IPS-18c (cell line): ENCODE measurements around the gene PEAR1.

Source experiments
- H3K4me3 ChIP-seq: 2 replicates; pipeline ENCODE4 v1.7.0; 2013; ENCODE audit warnings: low read depth, mild to moderate bottlenecking, low read length, moderate library complexity; ENCODE audit not compliant: insufficient read depth
- H3K9me3 ChIP-seq: one replicate; pipeline ENCODE4 v1.6.1; 2013; ENCODE audit warnings: mild to moderate bottlenecking, low read length, moderate library complexity; ENCODE audit not compliant: control insufficient read depth, insufficient read depth

PEAR1 gene

DNA sequence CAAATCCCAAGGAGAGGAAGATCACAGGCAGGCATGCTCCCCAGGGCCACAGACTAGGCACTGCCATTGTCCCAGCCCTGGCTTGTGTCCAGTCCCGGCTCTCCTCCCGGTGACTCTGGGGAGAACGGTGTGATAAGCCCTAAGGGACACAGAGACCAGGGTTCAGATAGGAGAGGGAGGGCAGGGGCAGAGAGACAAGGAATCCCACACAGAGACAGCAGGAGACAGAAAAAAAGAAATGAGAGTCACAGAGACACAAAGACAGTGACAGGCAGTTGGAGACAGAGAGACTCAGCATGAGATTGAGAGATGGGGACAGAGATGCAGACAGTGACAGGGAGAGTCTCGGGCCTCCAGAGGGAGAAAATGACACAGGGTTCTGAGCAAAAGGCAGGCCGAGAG is 35.0 kb upstream of the PEAR1 start:
- Histone ChIP-seq H3K4me3 (peak overlapping the region; percentile 55; the same call in 1 of the 2 replicates), H3K9me3 (no peaks in the 10 kb centered on the region)

DNA sequence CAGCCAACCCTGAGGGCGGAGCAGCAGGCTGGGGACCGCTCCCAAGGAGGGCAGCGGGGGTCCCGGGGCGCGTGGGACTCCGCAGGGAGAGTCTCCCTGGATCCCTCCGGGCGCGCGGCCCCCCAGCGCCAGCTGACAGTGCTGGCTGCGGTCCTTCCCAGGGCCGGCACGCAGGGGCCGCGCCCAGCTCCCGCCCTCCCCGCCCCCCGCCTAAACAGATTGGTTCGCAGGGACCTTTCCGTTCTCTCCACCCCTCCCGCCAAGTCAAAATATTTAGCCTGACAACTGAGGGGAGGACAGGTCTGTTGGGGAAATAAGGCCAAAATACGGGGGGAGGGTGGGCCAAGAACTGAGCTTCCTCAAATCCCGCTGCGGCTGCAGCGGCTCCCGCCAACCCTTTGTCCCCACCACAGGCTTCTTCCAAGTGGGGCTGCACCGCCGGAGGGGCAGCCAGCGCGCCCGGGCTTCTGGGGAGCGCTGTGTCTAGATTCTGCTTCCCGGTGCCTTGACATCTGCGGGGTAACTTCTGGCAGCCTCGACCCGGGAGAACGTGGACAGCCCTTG is 34.5 kb upstream of the PEAR1 start, which contains the start of gene INSRR:
Gene INSRR (minus strand): TSS at position 159 of the 564 bp plus-strand sequence. CDS start 496 bp downstream, outside the sequence.
- H3K4me3 ChIP-seq, result peak within 1 kb of the TSS; percentile 55
- H3K9me3 ChIP-seq, result no peaks in the 10 kb centered on the region

DNA sequence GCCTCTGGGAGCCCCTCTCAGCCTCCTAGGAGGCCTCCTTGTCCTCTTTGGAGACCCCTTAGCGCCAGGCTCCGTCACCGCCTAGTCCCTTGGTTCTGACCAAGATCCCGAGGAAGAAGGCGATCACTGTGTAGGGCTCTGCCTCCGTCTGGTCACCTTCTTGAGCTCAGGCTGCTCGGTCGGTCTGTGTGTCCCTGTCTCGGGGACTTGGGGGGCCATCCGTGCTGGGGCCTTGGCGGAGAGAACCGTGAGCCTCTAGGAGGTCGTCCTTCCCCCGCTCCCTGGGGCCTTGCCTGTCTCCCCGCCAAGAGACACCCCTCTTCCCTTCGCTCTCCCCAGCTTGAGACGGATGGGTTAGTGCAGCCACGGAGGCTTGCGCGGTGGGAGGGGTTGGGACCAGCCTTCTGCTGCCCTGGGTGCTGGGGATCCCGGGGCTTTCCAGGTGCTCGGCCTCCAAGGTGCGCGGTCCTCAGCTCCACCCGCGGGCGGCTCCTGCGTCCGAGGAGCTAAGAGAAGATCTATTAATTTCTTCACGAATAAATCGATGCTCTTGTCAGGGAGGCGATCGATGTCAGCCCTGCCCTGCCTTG is 33.9 kb upstream of the PEAR1 start:
- Histone ChIP-seq H3K4me3 (peak overlapping the region; percentile 55), H3K9me3 (no peaks in the 10 kb centered on the region)

DNA sequence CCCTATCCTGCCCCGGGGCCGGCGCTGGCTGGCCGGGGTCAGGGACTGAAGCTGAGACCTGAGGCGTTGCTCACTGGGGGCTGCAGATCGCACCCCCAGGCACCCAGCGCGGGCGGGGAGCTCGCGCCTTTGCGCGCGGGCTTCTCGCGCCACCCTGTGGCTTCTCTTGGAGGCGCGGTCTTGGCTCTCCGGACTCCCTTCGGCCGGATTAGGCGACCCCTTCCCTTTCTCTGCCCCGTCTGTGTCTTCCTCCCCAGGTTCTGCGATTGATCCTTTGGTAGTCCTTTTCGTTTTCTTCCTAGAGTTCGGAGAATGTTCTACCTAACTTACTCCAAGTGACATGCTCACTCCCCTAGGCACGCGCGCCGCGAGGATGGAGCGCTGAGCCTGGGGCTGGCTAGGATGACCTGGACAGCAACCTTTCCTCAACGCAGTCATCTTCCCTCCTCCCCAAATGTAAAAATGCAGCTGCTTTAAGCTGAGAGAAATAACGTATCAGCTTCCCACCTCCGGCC is 33.3 kb upstream of the PEAR1 start:
- peak overlapping the region; percentile 55 for H3K4me3 ChIP-seq
- H3K9me3 ChIP-seq, result no peaks in the 10 kb centered on the region

DNA sequence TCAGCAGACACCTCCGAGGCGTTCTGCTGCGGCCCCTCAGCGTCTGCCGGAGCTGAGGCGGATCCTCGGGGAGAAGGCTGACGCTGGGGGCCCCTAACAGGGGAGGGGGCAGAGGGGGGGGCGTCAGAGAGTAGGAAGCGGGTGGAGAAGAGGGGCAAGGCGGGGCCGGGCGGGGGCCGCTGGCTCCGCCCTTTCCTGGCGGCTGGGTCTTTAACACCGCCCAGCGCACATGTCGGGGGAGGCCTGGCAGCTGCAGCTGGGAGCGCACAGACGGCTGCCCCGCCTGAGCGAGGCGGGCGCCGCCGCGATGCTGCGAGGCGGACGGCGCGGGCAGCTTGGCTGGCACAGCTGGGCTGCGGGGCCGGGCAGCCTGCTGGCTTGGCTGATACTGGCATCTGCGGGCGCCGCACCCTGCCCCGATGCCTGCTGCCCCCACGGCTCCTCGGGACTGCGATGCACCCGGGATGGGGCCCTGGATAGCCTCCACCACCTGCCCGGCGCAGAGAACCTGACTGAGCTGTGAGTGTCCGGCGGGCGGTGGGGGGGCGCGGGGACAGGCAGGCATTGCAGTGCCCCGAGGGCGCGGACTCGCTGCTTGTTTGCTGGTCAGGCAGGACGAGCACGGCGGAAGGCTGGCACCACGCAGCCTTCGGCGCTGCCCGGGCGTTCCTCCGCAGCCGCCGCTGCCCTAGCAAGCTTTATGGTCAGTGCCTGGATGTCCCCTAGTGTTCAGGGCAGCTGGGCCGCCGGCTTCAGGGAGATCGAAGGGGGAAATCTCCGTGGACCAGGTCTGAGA is 32.7 kb upstream of the PEAR1 start, which contains the start of gene NTRK1:
Gene NTRK1 (plus strand): TSS at position 238 of the 796 bp plus-strand sequence. CDS start 70 bp downstream, at position 308.
- H3K4me3 ChIP-seq, result peak within 1 kb of the TSS; percentile 55
- H3K9me3 ChIP-seq, result no peaks in the 10 kb centered on the region

DNA sequence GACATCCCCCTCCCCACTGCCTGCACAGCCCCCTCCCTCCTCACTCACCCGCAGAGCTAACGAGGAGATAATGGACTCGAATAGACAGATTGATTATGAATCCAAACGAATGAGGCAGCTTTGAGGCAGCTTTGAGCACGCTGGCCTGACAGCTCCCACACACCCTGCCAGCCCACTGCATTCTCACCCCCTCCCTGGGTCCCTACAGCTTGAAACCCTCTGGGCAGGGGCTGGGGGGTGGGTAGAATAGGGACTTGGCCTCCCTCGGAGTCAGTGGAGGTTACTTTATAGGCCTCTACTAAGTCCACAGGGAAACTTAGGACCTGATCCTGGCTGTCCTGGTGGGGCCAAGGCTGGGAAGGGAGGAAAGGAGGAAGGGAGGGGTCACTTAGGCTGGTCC is 30.9 kb upstream of the PEAR1 start:
- H3K4me3 ChIP-seq, result no peak overlapping the region

DNA sequence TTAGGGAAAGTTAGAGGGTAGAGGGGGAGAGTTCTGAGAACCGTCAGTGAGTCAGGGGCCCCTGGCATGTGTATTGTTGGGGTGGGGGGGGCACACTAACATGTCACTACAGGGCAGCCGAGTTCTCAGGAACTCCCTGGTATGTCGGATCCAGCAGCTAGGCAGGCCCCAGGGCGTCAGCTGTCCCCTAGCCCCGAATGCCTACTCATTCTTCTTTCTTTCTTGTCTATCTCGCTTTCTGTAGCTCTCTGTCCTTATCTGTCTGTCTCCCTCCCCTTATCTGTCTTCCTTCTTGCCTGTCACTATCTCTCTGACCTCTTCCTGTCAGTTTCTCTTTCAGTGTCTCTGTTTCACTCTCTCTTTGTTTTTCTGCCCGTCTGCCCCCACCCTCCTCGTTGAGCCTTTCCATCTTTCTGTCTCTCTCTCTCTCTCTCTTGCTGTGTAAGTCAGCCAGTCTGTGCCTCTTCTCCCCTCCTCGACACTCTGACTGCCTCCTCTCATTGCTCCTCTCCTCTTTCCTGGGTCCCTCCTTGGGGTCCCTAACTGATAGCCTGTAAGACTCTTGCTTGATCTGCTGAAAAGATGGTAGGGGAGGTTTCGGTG is 30.4 kb upstream of the PEAR1 start:
- no peaks in the 10 kb centered on the region for H3K9me3 ChIP-seq
- no peak overlapping the region for H3K4me3 ChIP-seq

More for the DNA sequence above, 30.9 kb upstream of the PEAR1 start:
- no peaks in the 10 kb centered on the region for H3K9me3 ChIP-seq

DNA sequence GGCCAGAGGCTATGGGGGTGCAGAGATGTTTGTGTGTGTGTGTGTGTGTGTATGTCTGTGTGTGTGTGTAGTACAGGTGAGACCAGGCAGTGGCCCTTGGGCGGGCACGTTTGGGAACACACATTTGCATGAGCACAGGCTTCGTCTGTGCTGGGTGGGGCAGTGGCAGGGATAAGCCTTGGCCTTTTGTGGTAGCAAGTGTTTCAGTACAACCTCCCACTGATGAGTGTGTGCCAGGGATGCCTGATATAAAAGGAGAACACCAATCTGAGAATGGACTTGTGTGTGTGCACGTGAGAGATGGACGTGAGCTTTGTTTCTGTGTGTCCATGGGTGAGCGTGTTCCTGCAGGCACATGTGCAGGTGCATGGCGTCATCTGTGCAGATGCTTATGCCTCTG is 29.9 kb upstream of the PEAR1 start:
- H3K4me3 ChIP-seq, result no peak overlapping the region; the same call in 1 of the 2 replicates
- H3K9me3 ChIP-seq, result no peaks in the 10 kb centered on the region

DNA sequence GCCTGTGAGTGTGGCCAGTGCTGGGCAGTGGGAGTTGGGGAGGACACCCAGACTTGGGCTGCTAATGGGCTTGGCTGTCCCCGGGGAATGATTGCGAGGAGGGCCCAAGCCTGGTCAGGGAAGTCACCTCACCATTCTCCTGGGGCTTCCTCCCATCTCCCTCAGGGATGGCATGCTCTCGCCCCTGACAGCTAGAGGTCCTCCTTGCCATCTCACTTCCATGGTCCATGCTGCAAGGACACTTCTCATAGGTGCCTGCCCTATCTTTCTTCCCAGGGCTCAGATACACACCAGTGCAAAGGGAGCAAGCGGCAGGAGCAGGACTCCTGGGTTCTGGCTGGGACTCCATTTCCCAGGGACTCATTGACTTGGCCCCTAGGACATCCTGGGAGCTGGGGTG is 28.7 kb upstream of the PEAR1 start:
- Histone ChIP-seq H3K4me3 (no peak overlapping the region), H3K9me3 (no peaks in the 10 kb centered on the region)

DNA sequence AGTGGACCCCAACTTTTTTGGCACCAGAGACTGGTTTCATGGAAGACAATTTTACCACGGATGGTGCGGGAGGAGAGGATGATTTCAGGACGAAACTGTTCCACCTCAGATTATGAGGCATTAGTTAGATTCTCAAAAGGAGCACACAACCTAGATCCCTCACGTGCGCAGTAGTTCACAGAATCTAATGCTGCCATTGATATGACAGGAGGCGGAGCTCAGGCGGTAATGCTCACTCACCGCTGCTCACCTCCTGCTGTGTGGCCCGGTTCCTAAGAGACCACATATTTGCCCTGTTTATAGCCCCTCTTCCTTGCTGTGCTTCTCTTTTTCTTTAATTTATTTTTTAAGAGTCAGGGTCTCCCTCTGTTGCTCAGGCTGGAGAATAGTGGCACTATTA is 28.3 kb upstream of the PEAR1 start:
- no peaks in the 10 kb centered on the region for H3K9me3 ChIP-seq
- no peak overlapping the region for H3K4me3 ChIP-seq

DNA sequence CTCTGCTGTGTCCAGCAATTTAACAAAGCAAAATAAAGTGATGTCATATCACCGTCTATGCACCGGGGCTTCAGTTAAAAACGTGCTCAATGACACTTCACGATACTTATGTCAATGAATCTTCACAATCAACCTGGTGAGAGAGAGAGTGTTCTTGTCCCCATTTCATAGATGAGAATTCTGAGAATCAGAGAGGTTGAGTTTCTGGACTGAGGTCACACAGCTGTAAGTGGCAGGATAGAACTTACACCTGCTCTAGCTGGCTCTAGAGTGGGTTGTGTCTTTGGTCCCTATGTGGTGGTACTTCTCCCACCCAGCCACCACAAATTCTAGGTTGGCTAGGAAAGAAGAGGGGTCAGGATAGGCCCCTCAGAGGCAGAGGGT is 27.7 kb upstream of the PEAR1 start:
- Histone ChIP-seq H3K9me3 (no peaks in the 10 kb centered on the region), H3K4me3 (no peak overlapping the region)

DNA sequence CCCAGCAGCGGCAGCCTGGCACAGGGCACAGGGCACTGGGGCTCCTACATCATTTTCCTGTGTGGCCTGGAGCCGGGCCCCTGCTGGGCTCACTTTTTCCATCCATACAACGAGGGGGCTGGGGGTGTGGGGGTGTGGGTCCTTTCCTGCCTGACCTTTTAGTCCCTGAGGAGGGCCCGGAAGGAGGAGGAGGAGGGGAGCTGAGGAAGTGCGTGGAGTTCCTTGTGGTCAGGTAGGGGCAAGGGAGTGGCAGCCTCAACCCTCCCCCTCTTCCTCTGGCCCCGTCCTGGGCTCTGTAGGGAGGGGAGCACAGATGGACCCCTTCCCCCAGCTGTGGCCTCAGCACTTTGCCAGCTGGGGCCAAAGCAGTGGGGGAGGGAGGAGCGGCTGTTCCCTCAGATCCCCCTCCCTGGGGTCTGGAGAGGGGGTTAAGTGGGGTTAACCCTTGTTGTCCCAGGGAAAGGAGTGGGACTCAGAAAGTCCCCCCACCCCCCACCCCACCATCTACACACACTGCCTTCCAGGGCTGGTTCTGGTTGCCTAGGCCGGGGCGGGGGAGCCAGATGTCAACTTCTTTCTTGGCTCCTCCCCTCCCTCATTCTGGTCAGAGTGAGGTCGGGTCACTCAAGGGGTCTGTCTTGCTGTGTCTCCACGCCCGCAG is 27.1 kb upstream of the PEAR1 start:
- Histone ChIP-seq H3K9me3 (no peaks in the 10 kb centered on the region), H3K4me3 (no peak overlapping the region)

DNA sequence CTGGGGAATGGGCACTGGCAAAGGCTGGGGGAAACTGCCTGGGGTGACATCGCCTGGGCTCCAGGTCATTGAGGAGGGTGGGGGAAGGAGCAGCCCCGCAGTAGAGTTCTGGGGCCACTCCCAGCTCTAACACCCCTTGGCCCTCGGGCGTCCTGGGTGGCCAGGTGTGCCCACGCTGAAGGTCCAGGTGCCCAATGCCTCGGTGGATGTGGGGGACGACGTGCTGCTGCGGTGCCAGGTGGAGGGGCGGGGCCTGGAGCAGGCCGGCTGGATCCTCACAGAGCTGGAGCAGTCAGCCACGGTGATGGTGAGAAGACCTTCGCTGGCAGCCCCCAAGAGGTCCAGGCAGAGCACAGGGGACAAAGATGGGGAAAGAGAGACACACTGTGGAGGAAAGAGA is 25.2 kb upstream of the PEAR1 start:
- Histone ChIP-seq H3K4me3 (no peak overlapping the region), H3K9me3 (no peaks in the 10 kb centered on the region)

DNA sequence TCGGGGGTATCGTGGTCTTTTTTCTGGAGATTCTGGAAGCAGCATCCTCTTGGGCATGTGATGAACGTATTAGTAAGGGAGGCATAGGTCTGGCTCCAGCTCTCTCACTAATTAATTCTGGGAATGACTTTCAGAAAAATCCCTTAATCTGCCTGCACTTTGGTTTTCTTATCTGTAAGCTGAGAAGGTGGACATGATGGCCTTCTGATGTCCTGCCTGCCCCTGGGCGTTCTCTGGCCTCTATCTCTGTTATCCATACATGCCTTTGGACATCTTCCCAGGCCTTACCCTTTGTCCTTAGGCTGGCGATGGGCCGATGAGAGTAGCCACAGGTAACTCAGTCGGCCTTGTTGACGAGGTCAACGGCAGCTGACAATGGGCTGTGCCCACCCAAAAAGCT is 24.1 kb upstream of the PEAR1 start:
- H3K4me3 ChIP-seq, result no peak overlapping the region
- H3K9me3 ChIP-seq, result no peaks in the 10 kb centered on the region

DNA sequence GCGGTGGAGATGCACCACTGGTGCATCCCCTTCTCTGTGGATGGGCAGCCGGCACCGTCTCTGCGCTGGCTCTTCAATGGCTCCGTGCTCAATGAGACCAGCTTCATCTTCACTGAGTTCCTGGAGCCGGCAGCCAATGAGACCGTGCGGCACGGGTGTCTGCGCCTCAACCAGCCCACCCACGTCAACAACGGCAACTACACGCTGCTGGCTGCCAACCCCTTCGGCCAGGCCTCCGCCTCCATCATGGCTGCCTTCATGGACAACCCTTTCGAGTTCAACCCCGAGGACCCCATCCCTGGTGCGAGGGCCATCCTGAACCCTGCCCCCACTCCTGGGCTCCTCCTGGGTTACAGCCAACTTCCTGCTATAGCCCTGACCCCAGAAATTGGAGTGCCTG is 19.9 kb upstream of the PEAR1 start:
- H3K4me3 ChIP-seq, result no peak overlapping the region
- peaks cover 2% of the 10 kb centered on the region for H3K9me3 ChIP-seq

DNA sequence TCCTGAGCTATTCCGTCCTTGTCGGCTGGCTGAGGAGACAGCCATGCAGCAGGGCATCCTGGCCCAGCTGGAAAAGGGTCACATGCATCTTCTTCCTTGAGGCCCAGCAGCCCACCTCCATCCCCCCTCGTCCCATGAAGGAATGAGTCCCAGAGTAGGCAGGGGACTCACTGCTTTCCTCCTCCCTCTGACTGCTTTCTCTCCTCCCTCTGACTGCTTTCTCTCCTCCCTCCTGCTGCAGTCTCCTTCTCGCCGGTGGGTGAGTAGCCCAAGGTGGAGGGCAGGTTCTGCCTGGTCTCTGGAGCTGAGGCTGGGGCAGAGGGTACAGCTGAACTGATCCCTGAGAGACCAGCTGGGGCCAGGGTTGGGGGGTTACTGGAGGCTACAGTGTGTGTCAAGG is 19.4 kb upstream of the PEAR1 start:
- peaks cover 2% of the 10 kb centered on the region for H3K9me3 ChIP-seq
- no peak overlapping the region for H3K4me3 ChIP-seq
